Left ventricle myocardium inferior (tissue), 1 donor: Measurements from ENCODE around the gene RIPOR2. TPM values are rescaled to one million over a fixed set of nuclear protein-coding genes. Genes with fewer than 3 reads are reported as not detected.

Experiments used
- DNase-seq: peaks from one replicate; pipeline ENCODE4 v3.0.0-alpha.2; 2020
- H3K27ac ChIP-seq: fragments of 200-600 bp; replicated peaks from 2 replicates; pipeline ENCODE4 v1.8.0; 2021
- H3K27me3 ChIP-seq: fragments of 200-600 bp; 2 replicates; pipeline ENCODE4 v1.8.0; 2021; ENCODE audit warnings: low read depth
- H3K36me3 ChIP-seq: fragments of 200-600 bp; 2 replicates; pipeline ENCODE4 v1.8.0; 2021
- H3K4me1 ChIP-seq: fragments of 200-600 bp; 2 replicates; pipeline ENCODE4 v1.8.0; 2021
- H3K4me3 ChIP-seq: fragments of 200-600 bp; 2 replicates; pipeline ENCODE4 v1.8.0; 2021; ENCODE audit warnings: mild to moderate bottlenecking, moderate library complexity
- H3K9me3 ChIP-seq: fragments of 200-600 bp; replicated peaks from 2 replicates; pipeline ENCODE4 v1.8.0; 2021
- CTCF ChIP-seq: fragments of 200-600 bp; IDR thresholded peaks from 2 replicates; pipeline ENCODE4 v1.8.0; 2021; ENCODE audit warnings: antibody characterized with exemption, mild to moderate bottlenecking, borderline replicate concordance
- intact Hi-C: fragments of 100-400 bp; cut with micrococcal nuclease; formaldehyde crosslinking; loops from one replicate; pipeline ENCODE4 v1.11.0; 2022
- total RNA-seq: library from RNA; stranded (reverse); fragmentation: NEBNext Ultra II Directional; extraction: Animal tissue kit (Norgen Biotek cat#: 25700); gene quantifications from one replicate; pipeline ENCODE4 v1.2.1, GENCODE V29; 2021
- donor health status: DM: no; HTN: yes; CAD: no; lungs with severe emphysema.

Gene RIPOR2
- total RNA-seq, 1 donor from 2014 or later, result 3.1 TPM

GRCh38 chr6:24859608-24860200, 76.1 kb downstream of the RIPOR2 start:
- intact Hi-C loops, result loop anchor here (5.0 kb wide), 2 partner anchors 133 to 213 kb away; no protein-coding TSS in a partner anchor
- no peak overlapping the region for H3K27ac ChIP-seq
- H3K27me3 ChIP-seq, result peaks cover 4% of the 10 kb centered on the region
- TF ChIP-seq CTCF, result no peak
- no peaks in the 10 kb centered on the region for H3K9me3 ChIP-seq
- H3K4me3 ChIP-seq, result no peak overlapping the region
- no peak for DNase-seq
- peaks cover 4% of the 10 kb centered on the region for H3K36me3 ChIP-seq
- peaks cover 22% of the 10 kb centered on the region for H3K4me1 ChIP-seq

GRCh38 chr6:24859132-24859531, 76.6 kb downstream of the RIPOR2 start:
- intact Hi-C loops, result loop anchor here (5.0 kb wide), 2 partner anchors 133 to 213 kb away; no protein-coding TSS in a partner anchor
- Histone ChIP-seq H3K27ac (peak overlapping the region; percentile 44), H3K36me3 (peaks cover 4% of the 10 kb centered on the region)

GRCh38 chr6:24858177-24858653, 77.5 kb downstream of the RIPOR2 start:
- Histone ChIP-seq H3K4me3 (no peak overlapping the region), H3K27me3 (peaks cover 4% of the 10 kb centered on the region), H3K9me3 (no peaks in the 10 kb centered on the region), H3K27ac (peak overlapping the region; percentile 44), H3K4me1 (peaks cover 22% of the 10 kb centered on the region), H3K36me3 (peaks cover 4% of the 10 kb centered on the region)
- TF ChIP-seq CTCF, result no peak
- intact Hi-C loops, result loop anchor here (5.0 kb wide), 2 partner anchors 134 to 214 kb away; no protein-coding TSS in a partner anchor
- no peak for DNase-seq

More at GRCh38 chr6:24859132-24859531, 76.6 kb downstream of the RIPOR2 start:
- Histone ChIP-seq H3K4me3 (no peak overlapping the region), H3K27me3 (peaks cover 4% of the 10 kb centered on the region), H3K9me3 (no peaks in the 10 kb centered on the region), H3K4me1 (peaks cover 22% of the 10 kb centered on the region)
- no peak for TF ChIP-seq CTCF
- DNase-seq, result no peak

GRCh38 chr6:24856901-24857670, 78.7 kb downstream of the RIPOR2 start:
- H3K4me3 ChIP-seq, result no peak overlapping the region
- H3K4me1 ChIP-seq, result peaks cover 22% of the 10 kb centered on the region
- no peaks in the 10 kb centered on the region for H3K9me3 ChIP-seq
- no peak for TF ChIP-seq CTCF
- H3K36me3 ChIP-seq, result peaks cover under 1% of the 10 kb centered on the region
- DNase-seq, result no peak
- intact Hi-C loops, result loop anchor here (5.0 kb wide), 2 partner anchors 135 to 215 kb away; no protein-coding TSS in a partner anchor
- peaks cover under 1% of the 10 kb centered on the region for H3K27me3 ChIP-seq
- peak overlapping the region; percentile 44 for H3K27ac ChIP-seq

GRCh38 chr6:24856246-24856599, 79.5 kb downstream of the RIPOR2 start:
- no peaks in the 10 kb centered on the region for H3K36me3 ChIP-seq
- no peak for DNase-seq
- peaks cover 22% of the 10 kb centered on the region for H3K4me1 ChIP-seq
- H3K27me3 ChIP-seq, result no peaks in the 10 kb centered on the region
- H3K4me3 ChIP-seq, result no peak overlapping the region
- intact Hi-C loops, result loop anchor here (5.0 kb wide), 2 partner anchors 136 to 216 kb away; no protein-coding TSS in a partner anchor
- TF ChIP-seq CTCF, result peak; percentile 5
- no peaks in the 10 kb centered on the region for H3K9me3 ChIP-seq
- H3K27ac ChIP-seq, result no peak overlapping the region
